ENCODE results near the gene PCDHB16. TPM values are rescaled to one million over a fixed set of nuclear protein-coding genes. Genes with fewer than 3 reads are reported as not detected.
"Not testable (repeated sequence)": the region's sequence is repeated elsewhere in the genome, so short reads cannot be mapped to it uniquely, and the experiment has no call there.

Gene PCDHB16
- total RNA-seq = not detected

DNA sequence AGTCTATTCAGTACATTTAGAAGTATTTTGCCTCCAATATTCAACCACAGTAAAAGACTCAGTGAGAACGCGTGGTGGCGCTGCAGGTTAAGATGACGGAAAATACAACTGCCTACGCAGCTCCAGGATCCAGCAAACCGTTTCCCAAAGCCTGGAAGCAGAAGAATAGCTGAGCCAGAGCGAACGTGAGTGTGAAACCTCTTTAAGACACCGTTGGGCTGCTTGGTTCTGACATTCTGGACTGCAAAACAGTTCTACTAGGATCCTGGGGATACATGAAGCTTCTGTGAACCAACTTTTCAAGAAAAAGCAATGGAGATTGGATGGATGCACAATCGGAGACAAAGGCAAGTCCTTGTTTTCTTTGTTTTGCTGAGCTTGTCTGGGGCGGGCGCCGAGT, at the start of gene PCDHB16:
PCDHB16 (plus strand) TSS at position 140 of the 400 bp plus-strand sequence; CDS start at position 313, 173 bp downstream.
- no peaks in the 10 kb centered on the region for H3K36me3 Mint-ChIP-seq (ENCODE audit: insufficient read depth)
- peaks cover 3% of the 10 kb centered on the region for H3K4me1 Mint-ChIP-seq (ENCODE audit: low read depth)
- peaks cover 52% of the 10 kb centered on the region for H3K27me3 Mint-ChIP-seq (ENCODE audit: low read depth)
- DNase-seq = no peak
- peaks cover 16% of the 10 kb centered on the region for H3K9me3 Mint-ChIP-seq
- no peak within 1 kb of the TSS for H3K4me3 Mint-ChIP-seq
- no peak for ATAC-seq

DNA sequence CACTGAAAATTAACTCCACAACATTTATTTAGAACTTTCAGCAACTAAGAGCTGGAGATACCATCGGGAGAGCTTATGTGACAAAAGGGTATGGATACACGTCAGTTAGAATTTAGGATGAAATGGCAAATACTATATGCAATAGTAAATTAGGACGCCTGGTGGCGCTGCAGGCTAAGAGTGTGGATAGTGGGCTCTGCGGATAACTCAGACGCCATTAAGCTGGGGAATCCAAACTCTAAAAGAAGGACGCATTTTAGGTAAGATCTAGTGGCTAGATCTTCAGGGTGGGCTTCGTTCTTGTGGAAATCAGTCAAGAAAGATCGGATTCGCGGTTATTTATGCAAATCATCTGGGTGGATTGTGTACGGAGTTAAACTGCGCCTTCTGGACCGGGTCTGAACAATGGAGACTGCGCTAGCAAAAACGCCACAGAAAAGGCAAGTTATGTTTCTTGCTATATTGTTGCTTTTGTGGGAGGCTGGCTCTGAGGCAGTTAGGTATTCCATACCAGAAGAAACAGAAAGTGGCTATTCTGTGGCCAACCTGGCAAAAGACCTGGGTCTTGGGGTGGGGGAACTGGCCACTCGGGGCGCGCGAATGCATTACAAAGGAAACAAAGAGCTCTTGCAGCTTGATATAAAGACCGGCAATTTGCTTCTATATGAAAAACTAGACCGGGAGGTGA, 47.0 kb upstream of the PCDHB16 start, which contains the start of gene PCDHB5:
PCDHB5 (plus strand) TSS at position 177 of the 688 bp plus-strand sequence; CDS start at position 406, 229 bp downstream.
- no peak for ATAC-seq
- no peak for DNase-seq
- peaks cover 18% of the 10 kb centered on the region for H3K27me3 Mint-ChIP-seq (ENCODE audit: low read depth)
- no peak within 1 kb of the TSS for H3K4me3 Mint-ChIP-seq
- peaks cover 3% of the 10 kb centered on the region for H3K4me1 Mint-ChIP-seq (ENCODE audit: low read depth)
- H3K36me3 Mint-ChIP-seq (ENCODE audit: insufficient read depth) = no peaks in the 10 kb centered on the region
- H3K9me3 Mint-ChIP-seq = peaks cover 29% of the 10 kb centered on the region

- ATAC-seq (no peak), DNase-seq (no peak)
- Mint-ChIP-seq H3K4me1 (ENCODE audit: low read depth) (peaks cover 3% of the 10 kb centered on the region), H3K9me3 (peaks cover 29% of the 10 kb centered on the region), H3K4me3 (no peak overlapping the region), H3K36me3 (ENCODE audit: insufficient read depth) (no peaks in the 10 kb centered on the region), H3K27me3 (ENCODE audit: low read depth) (peaks cover 18% of the 10 kb centered on the region)
Observed at GRCh38 chr5:141135718-141136266, 46.4 kb upstream of the PCDHB16 start.

DNA sequence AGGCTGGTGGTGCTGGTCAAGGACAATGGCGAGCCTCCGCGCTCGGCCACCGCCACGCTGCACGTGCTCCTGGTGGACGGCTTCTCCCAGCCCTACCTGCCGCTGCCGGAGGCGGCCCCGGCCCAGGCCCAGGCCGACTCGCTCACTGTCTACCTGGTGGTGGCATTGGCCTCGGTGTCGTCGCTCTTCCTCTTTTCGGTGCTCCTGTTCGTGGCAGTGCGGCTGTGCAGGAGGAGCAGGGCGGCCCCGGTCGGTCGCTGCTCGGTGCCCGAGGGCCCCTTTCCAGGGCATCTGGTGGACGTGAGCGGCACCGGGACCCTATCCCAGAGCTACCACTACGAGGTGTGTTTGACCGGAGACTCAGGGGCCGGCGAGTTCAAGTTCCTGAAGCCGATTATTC, 44.8 kb upstream of the PCDHB16 start:
- Mint-ChIP-seq H3K27me3 (ENCODE audit: low read depth) (peaks cover 18% of the 10 kb centered on the region), H3K9me3 (peaks cover 25% of the 10 kb centered on the region)
- ATAC-seq; H3K4me3 Mint-ChIP-seq; DNase-seq; H3K4me1 Mint-ChIP-seq (ENCODE audit: low read depth); H3K36me3 Mint-ChIP-seq (ENCODE audit: insufficient read depth): not testable (repeated sequence)

DNA sequence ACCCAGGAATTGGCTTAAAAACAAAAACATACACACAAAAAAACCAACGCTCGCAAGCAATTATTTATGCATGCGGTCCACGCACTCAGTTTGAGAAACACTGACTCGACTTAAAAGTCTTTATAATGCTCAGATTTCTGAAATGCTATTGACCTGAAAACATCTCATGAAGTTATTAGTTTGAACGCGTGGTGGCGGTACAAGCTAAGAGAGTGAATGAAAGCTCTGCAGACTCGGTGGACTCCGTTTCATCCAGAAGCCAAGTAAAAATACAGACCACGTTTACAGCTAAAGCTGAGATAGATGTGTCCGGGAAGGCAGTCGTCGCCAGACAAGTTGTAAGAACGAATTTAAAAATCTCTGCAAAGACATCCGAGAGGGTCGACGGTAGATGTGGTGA, 32.4 kb upstream of the PCDHB16 start, which contains the start of gene PCDHB6:
PCDHB6 (plus strand) TSS at position 246 of the 400 bp plus-strand sequence. CDS start 201 bp downstream, outside the sequence.
- Mint-ChIP-seq H3K36me3 (ENCODE audit: insufficient read depth) (no peaks in the 10 kb centered on the region), H3K9me3 (peaks cover 14% of the 10 kb centered on the region), H3K4me1 (ENCODE audit: low read depth) (peaks cover 3% of the 10 kb centered on the region), H3K4me3 (no peak within 1 kb of the TSS), H3K27me3 (ENCODE audit: low read depth) (peaks cover 38% of the 10 kb centered on the region)
- ATAC-seq = no peak
- no peak for DNase-seq

DNA sequence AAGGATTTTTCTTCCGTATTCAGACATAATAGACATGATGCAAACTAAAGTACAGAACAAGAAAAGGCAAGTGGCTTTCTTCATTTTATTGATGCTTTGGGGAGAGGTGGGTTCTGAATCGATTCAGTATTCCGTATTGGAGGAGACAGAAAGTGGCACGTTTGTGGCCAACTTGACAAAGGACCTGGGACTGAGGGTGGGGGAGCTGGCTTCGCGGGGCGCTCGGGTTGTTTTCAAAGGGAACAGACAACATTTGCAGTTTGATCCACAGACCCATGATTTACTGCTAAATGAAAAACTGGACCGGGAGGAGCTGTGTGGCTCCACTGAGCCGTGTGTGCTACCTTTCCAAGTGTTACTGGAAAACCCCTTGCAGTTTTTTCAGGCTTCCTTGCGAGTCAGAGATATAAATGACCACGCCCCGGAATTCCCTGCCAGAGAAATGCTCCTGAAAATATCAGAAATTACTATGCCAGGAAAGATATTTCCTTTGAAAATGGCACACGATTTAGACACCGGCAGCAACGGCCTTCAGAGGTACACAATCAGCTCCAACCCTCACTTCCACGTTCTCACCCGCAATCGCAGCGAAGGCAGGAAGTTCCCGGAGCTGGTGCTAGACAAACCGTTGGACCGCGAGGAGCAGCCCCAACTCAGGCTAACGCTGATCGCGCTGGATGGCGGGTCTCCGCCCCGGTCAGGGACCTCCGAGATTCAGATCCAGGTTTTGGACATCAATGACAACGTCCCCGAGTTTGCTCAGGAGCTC, 31.8 kb upstream of the PCDHB16 start:
- Mint-ChIP-seq H3K9me3 (peaks cover 16% of the 10 kb centered on the region), H3K27me3 (ENCODE audit: low read depth) (peaks cover 42% of the 10 kb centered on the region), H3K4me3 (no peak overlapping the region), H3K4me1 (ENCODE audit: low read depth) (peaks cover 3% of the 10 kb centered on the region), H3K36me3 (ENCODE audit: insufficient read depth) (no peaks in the 10 kb centered on the region)
- no peak for DNase-seq
- no peak for ATAC-seq

DNA sequence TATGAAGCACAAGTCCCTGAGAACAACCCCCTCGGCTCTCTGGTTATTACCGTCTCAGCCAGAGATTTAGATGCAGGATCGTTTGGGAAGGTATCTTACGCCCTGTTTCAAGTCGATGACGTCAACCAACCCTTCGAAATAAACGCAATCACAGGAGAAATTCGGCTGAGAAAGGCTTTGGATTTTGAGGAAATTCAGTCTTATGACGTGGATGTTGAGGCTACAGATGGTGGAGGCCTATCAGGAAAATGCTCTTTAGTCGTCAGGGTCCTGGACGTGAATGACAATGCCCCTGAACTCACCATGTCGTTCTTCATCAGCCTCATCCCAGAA, 31.2 kb upstream of the PCDHB16 start:
- H3K4me1 Mint-ChIP-seq (ENCODE audit: low read depth) = peaks cover 3% of the 10 kb centered on the region
- no peak for DNase-seq
- no peaks in the 10 kb centered on the region for H3K36me3 Mint-ChIP-seq (ENCODE audit: insufficient read depth)
- no peak for ATAC-seq
- H3K27me3 Mint-ChIP-seq (ENCODE audit: low read depth) = peaks cover 46% of the 10 kb centered on the region
- peaks cover 16% of the 10 kb centered on the region for H3K9me3 Mint-ChIP-seq
- H3K4me3 Mint-ChIP-seq = no peak overlapping the region

GRCh38 chr5:141151632-141152031, 30.6 kb upstream of the PCDHB16 start:
- peaks cover 16% of the 10 kb centered on the region for H3K9me3 Mint-ChIP-seq
- peaks cover 51% of the 10 kb centered on the region for H3K27me3 Mint-ChIP-seq (ENCODE audit: low read depth)
- H3K36me3 Mint-ChIP-seq (ENCODE audit: insufficient read depth); H3K4me3 Mint-ChIP-seq; DNase-seq; ATAC-seq; H3K4me1 Mint-ChIP-seq (ENCODE audit: low read depth): not testable (repeated sequence)

GRCh38 chr5:141152096-141152495, 30.1 kb upstream of the PCDHB16 start:
- not testable (repeated sequence) for H3K4me1 Mint-ChIP-seq (ENCODE audit: low read depth); ATAC-seq; DNase-seq; H3K4me3 Mint-ChIP-seq; H3K36me3 Mint-ChIP-seq (ENCODE audit: insufficient read depth)
- Mint-ChIP-seq H3K27me3 (ENCODE audit: low read depth) (peaks cover 56% of the 10 kb centered on the region), H3K9me3 (peaks cover 16% of the 10 kb centered on the region)

DNA sequence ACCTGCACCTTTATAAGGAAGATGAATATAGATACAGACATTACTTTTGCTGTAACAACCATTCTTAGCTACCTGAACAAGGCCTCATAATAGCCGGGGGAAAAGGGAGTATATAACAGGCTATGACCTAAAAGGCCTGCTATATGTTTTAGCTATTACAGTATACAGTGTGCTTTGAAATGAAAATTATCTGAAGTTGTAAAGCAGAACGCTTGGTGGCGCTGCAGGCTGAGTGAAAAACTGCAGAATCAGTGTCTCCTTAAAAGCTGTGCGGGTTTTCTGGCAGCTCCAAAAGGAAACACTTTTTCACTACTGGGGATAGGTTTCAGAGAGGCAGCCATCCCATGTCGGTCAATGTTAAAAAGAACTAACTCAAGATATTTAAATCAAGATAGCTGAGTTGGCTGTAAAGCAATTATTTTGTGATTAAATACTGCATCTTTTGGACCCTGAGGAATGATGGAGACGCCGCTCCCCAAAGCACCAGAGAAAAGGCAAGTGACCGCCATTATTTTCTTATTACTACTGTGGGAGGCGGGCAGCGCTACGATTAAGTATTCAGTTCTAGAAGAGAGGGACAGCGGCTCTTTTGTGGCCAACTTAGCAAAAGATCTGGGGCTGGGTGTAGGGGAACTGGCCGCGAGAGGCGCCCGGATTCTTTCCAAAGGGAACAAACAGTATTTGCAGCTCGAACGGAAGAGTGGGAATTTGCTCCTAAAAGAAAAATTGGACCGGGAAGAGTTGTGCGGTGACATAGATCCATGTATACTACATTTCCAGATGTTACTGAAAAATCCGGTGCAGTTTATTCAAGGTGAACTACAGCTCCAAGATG, 26.4 kb upstream of the PCDHB16 start:
- H3K4me1 Mint-ChIP-seq (ENCODE audit: low read depth) = no peaks in the 10 kb centered on the region
- peaks cover 50% of the 10 kb centered on the region for H3K27me3 Mint-ChIP-seq (ENCODE audit: low read depth)
- H3K4me3 Mint-ChIP-seq = no peak overlapping the region
- DNase-seq = no peak
- no peak for ATAC-seq
- H3K9me3 Mint-ChIP-seq = peaks cover 15% of the 10 kb centered on the region
- H3K36me3 Mint-ChIP-seq (ENCODE audit: insufficient read depth) = no peaks in the 10 kb centered on the region

GRCh38 chr5:141157356-141157755, 24.8 kb upstream of the PCDHB16 start:
- not testable (repeated sequence) for DNase-seq; H3K4me3 Mint-ChIP-seq; H3K4me1 Mint-ChIP-seq (ENCODE audit: low read depth); H3K9me3 Mint-ChIP-seq; H3K36me3 Mint-ChIP-seq (ENCODE audit: insufficient read depth); ATAC-seq
- peaks cover 43% of the 10 kb centered on the region for H3K27me3 Mint-ChIP-seq (ENCODE audit: low read depth)

DNA sequence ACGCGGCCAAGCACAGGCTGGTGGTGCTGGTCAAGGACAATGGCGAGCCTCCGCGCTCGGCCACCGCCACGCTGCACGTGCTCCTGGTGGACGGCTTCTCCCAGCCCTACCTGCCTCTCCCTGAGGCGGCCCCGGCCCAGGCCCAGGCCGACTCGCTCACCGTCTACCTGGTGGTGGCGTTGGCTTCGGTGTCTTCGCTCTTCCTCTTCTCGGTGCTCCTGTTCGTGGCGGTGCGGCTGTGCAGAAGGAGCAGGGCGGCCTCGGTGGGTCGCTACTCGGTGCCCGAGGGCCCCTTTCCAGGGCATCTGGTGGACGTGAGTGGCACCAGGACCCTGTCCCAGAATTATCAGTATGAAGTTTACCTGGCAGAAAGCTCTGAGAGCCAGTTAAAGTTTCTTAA, 24.3 kb upstream of the PCDHB16 start:
- H3K4me3 Mint-ChIP-seq; DNase-seq; H3K36me3 Mint-ChIP-seq (ENCODE audit: insufficient read depth); H3K4me1 Mint-ChIP-seq (ENCODE audit: low read depth); ATAC-seq: not testable (repeated sequence)
- Mint-ChIP-seq H3K27me3 (ENCODE audit: low read depth) (peaks cover 39% of the 10 kb centered on the region), H3K9me3 (peaks cover 11% of the 10 kb centered on the region)

DNA sequence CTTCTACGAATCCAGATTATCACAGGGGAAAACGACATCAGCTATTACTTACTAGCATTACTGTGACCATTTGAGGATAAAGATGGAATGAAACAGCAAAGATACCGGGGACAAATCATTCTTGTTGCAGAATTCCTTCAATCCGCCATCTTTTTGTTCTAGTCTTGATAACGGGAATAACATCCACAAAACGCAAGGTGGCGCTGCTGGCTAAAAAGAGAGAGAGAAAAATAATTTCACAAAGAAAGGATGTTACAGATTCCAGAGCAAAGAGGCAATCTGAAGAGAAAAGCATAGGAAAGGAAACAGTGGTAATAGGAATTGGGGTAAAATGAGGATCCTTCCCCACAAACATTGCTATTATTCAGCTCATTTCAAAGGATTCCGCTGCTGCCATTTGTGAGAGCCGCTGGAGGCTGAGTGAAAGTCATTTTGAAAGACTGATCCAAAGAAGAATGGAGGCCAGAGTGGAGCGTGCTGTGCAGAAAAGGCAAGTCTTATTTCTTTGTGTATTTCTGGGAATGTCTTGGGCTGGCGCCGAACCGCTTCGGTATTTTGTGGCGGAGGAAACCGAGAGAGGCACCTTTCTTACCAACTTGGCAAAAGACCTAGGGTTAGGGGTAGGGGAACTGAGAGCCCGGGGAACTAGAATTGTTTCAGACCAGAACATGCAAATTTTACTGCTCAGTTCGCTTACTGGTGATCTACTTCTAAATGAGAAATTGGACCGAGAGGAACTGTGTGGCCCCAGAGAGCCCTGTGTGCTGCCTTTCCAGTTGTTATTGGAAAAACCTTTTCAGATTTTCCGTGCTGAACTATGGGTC, 9.6 kb upstream of the PCDHB16 start, which contains the start of gene PCDHB7:
PCDHB7 (plus strand) TSS at position 264 of the 824 bp plus-strand sequence; CDS start at position 456, 192 bp downstream.
- peaks cover 4% of the 10 kb centered on the region for H3K4me1 Mint-ChIP-seq (ENCODE audit: low read depth)
- H3K27me3 Mint-ChIP-seq (ENCODE audit: low read depth) = peaks cover 33% of the 10 kb centered on the region
- H3K36me3 Mint-ChIP-seq (ENCODE audit: insufficient read depth) = no peaks in the 10 kb centered on the region
- no peak within 1 kb of the TSS for H3K4me3 Mint-ChIP-seq
- ATAC-seq = no peak
- H3K9me3 Mint-ChIP-seq = peaks cover 5% of the 10 kb centered on the region
- DNase-seq = no peak

Data from activated T-cell treated with anti-CD3 and anti-CD28 coated beads, Interleukin-2, amount 50 U/mL, for 4 hours (primary cell).